Left renal cortex interstitium (tissue), 4 donors: ENCODE measurements around the gene FHAD1. TPM values are rescaled to one million over a fixed set of nuclear protein-coding genes. Genes with fewer than 3 reads are reported as not detected.
"Not testable (repeated sequence)": the region's sequence is repeated elsewhere in the genome, so short reads cannot be mapped to it uniquely, and the experiment has no call there.

Experiments
- DNase-seq, 4 donors: peaks; one replicate each; pipeline ENCODE4 v3.0.0-alpha.2; 2013; ENCODE audit warnings: low read depth in 4 of 4, low spot score in 2 of 4, missing footprints in 1 of 4
- polyA plus RNA-seq, 4 donors: library from polyadenylated mRNA; unstranded; fragments of 120-200 nt; gene quantifications; one replicate each; pipeline ENCODE4 v1.2.1, GENCODE V29; 2013; ENCODE audit not compliant: insufficient read length in 4 of 4

Gene FHAD1
- polyA plus RNA-seq, 4 donors, result 2.2 to 5.3 (median 4.4) TPM

- DNase-seq, result not testable (repeated sequence)
Measured at GRCh38 chr1:15428252-15428651, 181.2 kb downstream of the FHAD1 start.

- DNase-seq, result no peak
Measured at GRCh38 chr1:15428815-15429435, 181.9 kb downstream of the FHAD1 start.

- no peak for DNase-seq
Measured at GRCh38 chr1:15429701-15430149, 182.7 kb downstream of the FHAD1 start.

- no peak for DNase-seq
Measured at GRCh38 chr1:15430787-15431570, 184.0 kb downstream of the FHAD1 start.

GRCh38 chr1:15431571-15431948, 184.5 kb downstream of the FHAD1 start:
- no peak for DNase-seq

- no peak for DNase-seq
Measured at GRCh38 chr1:15432324-15432723, 185.3 kb downstream of the FHAD1 start.

GRCh38 chr1:15433471-15433870, 186.4 kb downstream of the FHAD1 start:
- no peak for DNase-seq

GRCh38 chr1:15434739-15435138, 187.7 kb downstream of the FHAD1 start:
- DNase-seq, result not testable (repeated sequence)

- DNase-seq, result no peak
Measured at GRCh38 chr1:15435239-15436077, 188.4 kb downstream of the FHAD1 start.

- no peak for DNase-seq
Measured at GRCh38 chr1:15436881-15437442, 189.9 kb downstream of the FHAD1 start.

GRCh38 chr1:15439325-15439724, 192.3 kb downstream of the FHAD1 start:
- no peak for DNase-seq

- DNase-seq, result no peak
Measured at GRCh38 chr1:15440357-15440756, 193.3 kb downstream of the FHAD1 start.

GRCh38 chr1:15441247-15441646, 194.2 kb downstream of the FHAD1 start:
- no peak for DNase-seq

- no peak for DNase-seq
Measured at GRCh38 chr1:15442119-15442518, 195.1 kb downstream of the FHAD1 start.

- DNase-seq, result no peak
Measured at GRCh38 chr1:15442759-15443158, 195.7 kb downstream of the FHAD1 start.

- DNase-seq, result no peak
Measured at GRCh38 chr1:15443281-15443680, 196.3 kb downstream of the FHAD1 start.

- no peak for DNase-seq
Measured at GRCh38 chr1:15444468-15445389, 197.7 kb downstream of the FHAD1 start.

GRCh38 chr1:15445390-15446122, 198.5 kb downstream of the FHAD1 start:
- DNase-seq, result no peak

GRCh38 chr1:15446212-15446611, 199.2 kb downstream of the FHAD1 start:
- no peak for DNase-seq
